Cortex of kidney (tissue), 1 donor: Measurements from ENCODE around the gene PTPRN2.

Experiments used
- DNase-seq: peaks from one replicate; lab custom pipeline; 2025; lab: John Stamatoyannopoulos, UW

Gene PTPRN2

DNA sequence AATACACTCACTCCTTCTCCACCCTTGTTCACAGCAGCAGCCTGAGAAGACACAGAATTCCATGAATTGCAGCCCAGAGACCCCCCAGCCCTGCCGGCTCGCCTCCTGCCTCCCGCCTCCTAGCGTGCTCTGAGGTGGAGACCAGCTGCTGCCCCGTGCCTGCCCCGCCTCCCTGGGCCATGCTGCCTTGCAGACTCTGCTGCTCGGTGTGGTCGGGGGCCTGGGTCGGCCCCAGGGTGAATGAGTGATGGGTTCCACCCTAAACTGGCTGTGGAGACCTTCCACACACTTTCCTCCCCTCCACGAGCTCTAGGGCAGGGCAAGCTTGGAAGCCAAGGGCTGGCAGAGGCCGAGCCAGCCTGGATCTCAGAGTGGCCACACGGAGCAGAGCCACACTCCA lies 771.5 kb downstream of the PTPRN2 start:
- DNase-seq, result no peak

DNA sequence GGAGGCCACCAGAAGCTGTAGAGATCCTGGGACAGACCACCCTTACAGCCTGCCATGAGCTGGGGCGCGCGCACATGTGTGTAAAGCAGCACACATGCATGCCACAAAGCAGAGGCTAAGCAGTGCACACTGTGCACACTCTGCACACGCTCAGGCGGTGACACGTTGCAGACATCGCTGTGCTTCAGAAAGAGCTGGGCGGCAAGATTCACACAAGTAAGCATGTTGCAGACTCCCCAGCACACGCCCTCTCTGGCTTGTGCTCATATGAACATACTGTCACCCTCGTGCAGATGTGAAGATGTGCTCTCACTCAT lies 772.0 kb downstream of the PTPRN2 start:
- DNase-seq, result no peak

GRCh38 chr7:157814931-157815705 lies 772.5 kb downstream of the PTPRN2 start:
- DNase-seq, result no peak

DNA sequence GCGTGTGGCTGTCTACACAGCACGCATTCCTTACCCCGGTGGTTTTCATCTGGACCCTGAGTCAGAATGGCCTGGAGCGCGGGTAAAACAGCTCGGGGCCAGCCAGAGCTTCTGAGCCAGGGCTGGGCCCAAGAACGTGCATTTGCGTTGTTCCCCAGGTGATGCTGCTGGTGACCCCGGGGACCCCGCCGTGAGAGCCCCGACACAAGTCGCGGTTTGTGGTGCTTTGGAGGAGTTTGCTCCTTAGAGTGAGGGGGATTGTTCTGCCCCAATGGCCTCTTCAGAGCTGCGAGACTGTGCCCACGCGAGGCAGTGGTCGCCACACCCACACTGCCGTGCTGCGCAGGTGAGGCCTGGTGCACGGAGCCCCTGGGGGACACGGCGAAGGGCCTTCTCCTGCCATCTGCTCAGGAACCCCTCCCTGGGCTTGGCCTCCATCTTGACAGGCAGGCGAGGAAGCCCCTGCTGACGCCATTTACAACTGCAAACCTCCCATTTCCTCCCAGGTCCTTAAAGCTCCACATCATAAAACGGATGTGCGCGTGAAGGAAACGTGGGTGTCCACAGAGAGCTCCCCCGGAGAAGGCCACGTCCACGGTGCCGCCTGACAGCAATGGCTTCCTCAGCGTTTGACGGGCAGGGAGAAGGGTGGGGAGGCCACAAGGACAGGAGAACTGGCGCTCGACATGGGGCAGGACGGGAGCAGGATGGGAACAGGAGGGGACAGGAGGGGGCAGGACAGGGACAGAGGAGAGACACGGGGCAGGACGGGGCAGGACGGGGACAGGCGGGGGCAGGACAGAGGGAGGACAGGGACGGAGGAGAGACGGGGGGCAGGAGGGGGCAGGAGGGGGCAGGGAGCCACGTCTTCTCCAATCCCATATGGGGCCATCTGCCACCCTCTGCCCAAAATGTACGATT lies 773.6 kb downstream of the PTPRN2 start:
- DNase-seq, result no peak

- DNase-seq, result no peak
These were observed 774.6 kb downstream of the PTPRN2 start for GRCh38 chr7:157813053-157813452.

DNA sequence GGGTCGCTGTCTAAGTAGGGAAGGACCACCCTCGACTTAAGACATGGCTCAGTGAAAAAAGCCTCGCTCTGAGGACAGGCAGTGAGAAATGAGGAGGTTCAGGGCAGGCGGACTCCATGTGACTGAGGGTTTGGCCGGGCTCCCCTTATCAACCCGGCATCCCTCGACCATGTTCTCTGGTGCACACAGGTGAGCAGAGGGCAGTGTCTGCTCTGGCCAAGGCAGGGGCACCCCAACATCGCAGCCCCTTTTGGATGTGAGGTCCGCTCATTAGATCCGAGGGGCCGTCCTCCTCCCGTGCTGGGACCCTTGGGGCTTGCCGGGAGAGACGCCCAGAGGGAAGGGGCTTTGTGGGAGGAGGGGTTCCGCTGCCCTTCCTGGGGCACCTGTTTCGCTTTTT lies 775.7 kb downstream of the PTPRN2 start:
- DNase-seq, result no peak

DNA sequence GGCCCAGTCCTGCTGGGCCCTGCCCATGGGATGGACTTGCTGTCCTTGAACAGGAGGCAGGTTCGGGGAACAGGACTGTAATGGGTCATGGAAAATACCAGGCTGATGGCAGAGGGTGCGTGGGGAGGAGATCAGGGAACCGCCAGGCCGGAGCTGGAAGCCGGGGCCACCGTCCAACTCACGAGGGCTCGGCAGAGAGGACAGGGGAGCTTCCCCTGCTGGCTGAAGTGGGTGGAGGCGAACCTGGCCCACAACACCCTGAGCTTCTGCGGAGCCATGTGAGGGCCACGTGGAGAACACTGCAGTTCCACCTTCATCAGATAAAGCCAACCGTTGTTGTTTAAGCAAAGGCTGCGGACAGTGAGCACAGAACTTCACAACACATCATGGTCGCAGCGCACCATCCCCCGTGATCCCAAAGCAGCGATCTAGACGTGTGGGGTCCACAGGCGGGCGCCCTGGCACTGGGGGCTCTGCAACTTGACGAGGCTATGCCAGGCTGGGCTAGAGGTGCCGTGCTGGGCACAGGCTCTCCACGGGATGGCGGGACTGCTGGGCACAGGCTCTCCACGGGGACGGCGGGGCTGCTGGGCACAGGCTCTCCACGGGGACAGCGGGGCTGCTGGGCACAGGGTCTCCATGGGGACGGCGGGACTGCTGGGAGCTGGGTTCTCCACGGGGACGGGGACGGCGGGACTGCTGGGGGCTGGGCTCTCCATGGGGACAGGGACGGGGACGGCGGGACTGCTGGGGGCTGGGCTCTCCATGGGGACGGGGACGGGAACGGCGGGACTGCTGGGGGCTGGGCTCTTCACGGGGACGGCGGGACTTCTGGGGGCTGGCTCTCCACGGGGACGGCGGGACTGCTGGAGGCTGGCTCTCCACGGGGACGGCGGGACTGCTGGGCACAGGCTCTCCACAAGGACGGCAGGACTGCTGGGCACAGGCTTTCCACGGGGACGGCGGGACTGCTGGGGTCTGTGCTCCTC lies 777.5 kb downstream of the PTPRN2 start:
- no peak for DNase-seq

- no peak for DNase-seq
These were observed 778.3 kb downstream of the PTPRN2 start for GRCh38 chr7:157809154-157809862.

DNA sequence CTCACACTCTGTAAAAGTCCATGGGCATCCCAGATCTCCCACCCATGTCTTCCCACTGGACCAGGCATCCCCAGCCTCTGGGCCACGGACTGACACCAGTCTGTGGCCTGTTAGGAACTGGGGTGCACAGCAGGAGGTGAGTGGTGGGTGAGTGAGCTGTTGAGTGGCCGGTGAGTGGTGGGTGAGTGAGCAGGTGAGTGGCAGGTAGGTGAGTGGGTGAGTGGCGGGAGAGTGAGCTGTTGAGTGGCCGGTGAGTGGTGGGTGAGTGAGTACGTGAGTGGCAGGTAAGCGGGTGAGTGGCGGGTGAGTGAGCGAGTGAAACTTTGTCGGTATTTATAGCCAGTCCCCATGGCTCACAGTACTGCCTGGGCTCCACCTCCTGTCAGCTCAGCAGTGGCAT lies 779.6 kb downstream of the PTPRN2 start:
- DNase-seq, result no peak

GRCh38 chr7:157807510-157807909 lies 780.1 kb downstream of the PTPRN2 start:
- DNase-seq, result no peak

DNA sequence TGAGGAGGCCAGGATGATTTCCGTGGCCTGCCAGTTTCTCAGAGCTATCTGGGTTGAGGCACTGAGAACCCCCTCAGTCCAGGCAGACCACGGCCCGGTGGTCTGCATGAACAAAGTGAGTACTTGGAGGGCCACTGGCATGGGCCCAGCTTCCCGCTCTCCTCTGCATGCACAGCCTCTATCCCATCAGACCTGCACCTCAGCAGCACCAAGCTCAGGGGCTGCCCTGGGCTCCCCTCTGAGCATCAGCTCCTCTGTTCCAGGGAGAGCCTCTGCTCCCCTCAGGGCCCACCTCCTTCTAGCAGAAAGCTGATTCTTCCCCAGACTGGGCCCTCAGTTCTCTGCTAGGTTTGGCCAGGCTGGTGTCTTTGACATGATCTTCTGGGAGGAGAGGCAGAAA lies 780.9 kb downstream of the PTPRN2 start:
- no peak for DNase-seq

DNA sequence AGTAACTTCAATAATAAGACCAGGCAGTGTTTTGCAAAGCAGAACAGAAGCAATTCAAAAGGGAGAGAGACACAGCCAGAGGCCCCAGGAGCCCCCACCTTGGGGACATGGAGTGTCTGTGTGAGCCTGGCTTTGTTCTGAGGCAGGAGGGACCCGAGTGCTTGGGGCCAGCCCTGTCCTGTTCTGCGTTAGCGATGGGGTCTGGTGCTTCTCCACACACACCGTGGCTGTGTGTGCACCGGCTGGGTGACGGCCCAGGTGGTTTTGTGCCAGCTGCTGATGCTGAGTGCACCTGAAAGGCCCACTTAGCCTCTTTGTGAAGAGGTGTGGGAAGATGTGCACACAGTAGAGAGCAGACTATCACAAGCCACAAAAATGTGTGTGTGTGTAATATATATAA lies 781.9 kb downstream of the PTPRN2 start:
- no peak for DNase-seq

GRCh38 chr7:157803906-157804305 lies 783.7 kb downstream of the PTPRN2 start:
- no peak for DNase-seq

DNA sequence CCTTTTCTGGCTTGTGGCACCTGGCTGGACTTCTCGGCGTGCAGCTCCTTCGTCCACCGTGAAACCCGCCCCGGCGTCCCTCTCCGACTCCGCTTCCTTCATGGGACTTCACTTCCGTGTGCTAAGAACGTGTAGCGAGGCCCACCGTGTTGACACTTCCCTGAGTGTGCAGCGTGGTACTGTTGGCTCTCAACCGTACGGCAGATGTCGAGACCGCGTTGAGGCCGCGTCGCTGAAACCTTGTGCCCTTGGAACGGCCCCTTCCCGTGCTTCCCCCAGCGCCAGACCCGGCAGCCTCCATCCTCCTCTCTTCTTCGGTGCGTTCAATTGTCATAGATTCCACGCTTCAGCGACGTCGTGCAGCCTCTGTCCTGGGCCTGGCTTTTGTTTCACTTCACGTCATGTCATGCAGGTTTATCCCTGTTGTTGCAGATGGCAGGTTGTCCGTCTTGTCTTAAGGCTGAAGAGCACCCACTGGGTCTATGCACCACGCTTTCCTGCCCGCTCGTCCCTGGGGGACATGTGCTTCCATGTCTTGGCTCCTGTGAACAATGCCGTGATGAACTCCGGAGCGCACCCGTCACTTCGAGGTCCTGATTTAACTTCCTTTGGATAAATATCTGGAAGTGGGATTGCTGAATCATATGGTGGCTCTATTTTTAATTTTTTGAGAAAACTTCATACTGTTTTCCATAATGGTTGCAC lies 785.5 kb downstream of the PTPRN2 start:
- DNase-seq, result no peak

- no peak for DNase-seq
These were observed 786.5 kb downstream of the PTPRN2 start for GRCh38 chr7:157801113-157801512.

DNA sequence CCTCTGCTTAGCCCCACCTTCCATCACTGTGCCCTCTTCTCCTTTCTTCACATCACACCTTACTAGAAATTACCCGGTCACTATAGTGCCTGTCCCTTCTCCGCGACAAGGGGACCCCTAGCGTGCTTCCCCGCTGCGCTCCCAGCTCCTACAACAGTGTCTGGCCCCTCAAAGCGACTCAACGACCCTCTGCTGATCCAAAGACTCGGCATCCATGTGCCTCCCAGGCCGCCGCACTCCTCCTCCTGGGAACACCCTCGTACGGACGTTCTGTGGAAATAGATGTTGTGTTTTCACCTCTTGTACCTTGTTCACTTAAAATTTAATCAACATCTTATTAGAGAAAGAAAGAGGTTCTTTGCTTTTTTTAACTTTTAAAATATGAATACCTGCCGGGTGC lies 787.3 kb downstream of the PTPRN2 start:
- DNase-seq, result no peak

- no peak for DNase-seq
These were observed 788.4 kb downstream of the PTPRN2 start for GRCh38 chr7:157799076-157799685.

DNA sequence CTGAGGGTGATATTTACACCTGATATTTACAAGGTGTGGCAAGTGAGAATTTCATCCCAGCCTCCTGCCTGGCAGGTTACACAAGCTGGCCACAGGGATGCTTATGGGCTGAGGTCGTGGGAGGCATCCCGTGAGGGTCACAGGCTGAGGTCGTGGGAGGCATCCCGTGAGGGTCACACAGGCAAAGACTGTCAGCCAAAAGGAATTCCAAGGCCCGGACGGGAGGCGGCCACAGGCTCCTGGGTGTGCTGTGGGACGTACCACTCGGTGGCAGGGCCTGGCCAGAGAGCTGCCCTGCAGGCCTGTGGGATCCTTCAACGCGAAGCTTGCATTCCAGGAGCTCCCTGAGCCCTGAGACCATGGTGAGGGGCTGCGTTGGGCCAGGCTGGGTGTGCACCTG lies 790.3 kb downstream of the PTPRN2 start:
- no peak for DNase-seq

- no peak for DNase-seq
These were observed 790.8 kb downstream of the PTPRN2 start for GRCh38 chr7:157796846-157797245.

DNA sequence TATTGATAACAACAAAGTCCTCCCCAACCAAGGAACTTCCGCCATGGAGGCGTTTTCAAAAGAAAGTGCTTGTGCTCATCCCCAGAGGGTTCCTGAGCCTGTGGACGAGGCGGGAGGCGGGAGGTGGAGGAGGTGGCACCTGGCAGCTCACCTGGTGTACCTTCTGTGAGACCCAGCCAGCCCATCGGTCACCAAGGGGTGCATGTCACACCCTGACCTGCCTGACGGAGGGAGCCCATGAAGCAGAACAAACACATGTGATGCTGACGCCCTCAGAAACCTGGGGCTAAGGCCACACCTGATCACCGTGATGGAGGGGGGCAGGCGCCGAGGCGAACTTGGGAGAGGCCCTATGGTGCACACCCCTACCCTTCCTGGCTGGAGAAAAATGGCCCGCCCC lies 792.0 kb downstream of the PTPRN2 start:
- no peak for DNase-seq
